ENCODE results near the gene CCPG1. TPM values are rescaled to one million over a fixed set of nuclear protein-coding genes. Genes with fewer than 3 reads are reported as not detected.

CCPG1 gene
- total RNA-seq, 1 donor from 2014 or later = 31.2 TPM

DNA sequence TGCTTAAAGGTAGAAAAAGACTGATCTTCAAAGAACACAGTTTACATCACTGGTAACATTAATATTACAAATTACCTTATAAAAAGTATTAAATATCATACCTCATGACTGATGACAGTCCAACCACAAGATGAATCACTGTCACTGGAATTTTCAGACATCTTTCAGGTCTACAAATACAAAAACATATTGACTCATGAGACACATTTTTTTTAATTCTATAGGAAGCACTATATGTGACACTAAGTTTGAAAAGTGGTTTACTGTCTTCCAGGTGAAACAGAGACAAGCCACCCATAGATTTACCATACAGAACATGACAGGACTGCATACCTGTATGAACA, 18.9 kb downstream of the CCPG1 start:
- Mint-ChIP-seq H3K36me3 (ENCODE audit: insufficient read depth) (peaks cover 14% of the 10 kb centered on the region), H3K27me3 (no peaks in the 10 kb centered on the region), H3K9me3 (ENCODE audit: low read depth) (no peaks in the 10 kb centered on the region), H3K4me3 (ENCODE audit: low read depth) (no peak overlapping the region), H3K27ac (no peak overlapping the region), H3K4me1 (ENCODE audit: low read depth) (peaks cover 5% of the 10 kb centered on the region)
- no peak for DNase-seq (ENCODE audit: low spot score, unreplicated experiment)
- TF ChIP-seq, protein P1, sequence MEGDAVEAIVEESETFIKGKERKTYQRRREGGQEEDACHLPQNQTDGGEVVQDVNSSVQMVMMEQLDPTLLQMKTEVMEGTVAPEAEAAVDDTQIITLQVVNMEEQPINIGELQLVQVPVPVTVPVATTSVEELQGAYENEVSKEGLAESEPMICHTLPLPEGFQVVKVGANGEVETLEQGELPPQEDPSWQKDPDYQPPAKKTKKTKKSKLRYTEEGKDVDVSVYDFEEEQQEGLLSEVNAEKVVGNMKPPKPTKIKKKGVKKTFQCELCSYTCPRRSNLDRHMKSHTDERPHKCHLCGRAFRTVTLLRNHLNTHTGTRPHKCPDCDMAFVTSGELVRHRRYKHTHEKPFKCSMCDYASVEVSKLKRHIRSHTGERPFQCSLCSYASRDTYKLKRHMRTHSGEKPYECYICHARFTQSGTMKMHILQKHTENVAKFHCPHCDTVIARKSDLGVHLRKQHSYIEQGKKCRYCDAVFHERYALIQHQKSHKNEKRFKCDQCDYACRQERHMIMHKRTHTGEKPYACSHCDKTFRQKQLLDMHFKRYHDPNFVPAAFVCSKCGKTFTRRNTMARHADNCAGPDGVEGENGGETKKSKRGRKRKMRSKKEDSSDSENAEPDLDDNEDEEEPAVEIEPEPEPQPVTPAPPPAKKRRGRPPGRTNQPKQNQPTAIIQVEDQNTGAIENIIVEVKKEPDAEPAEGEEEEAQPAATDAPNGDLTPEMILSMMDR (IDR thresholded peaks at IDR 0.05; ENCODE audit: unreplicated experiment) = no peak

DNA sequence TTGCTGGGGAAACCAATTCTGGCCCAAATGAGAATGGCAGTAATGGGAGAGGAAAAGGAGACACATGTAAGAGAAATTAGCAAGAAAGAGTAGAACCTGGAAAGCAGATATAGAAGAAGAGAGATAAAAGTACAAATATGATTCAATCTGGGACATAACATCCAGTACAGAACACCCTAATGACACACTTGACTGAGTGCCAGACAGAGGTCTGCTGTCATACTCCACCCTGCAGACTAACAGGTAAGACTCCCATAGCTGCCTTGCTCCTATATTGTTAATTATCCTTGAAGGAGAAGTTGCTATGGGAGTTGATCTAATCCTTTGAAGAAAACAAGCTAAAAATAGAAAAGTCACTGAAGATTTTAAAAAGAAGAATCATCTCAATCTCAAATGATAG, 21.1 kb downstream of the CCPG1 start:
- TF ChIP-seq, protein P1 (IDR thresholded peaks at IDR 0.05; ENCODE audit: unreplicated experiment) = no peak
- Mint-ChIP-seq H3K4me1 (ENCODE audit: low read depth) (no peaks in the 10 kb centered on the region), H3K36me3 (ENCODE audit: insufficient read depth) (peaks cover 26% of the 10 kb centered on the region), H3K27ac (peak overlapping the region; percentile 26), H3K27me3 (no peaks in the 10 kb centered on the region), H3K9me3 (ENCODE audit: low read depth) (peaks cover 8% of the 10 kb centered on the region), H3K4me3 (ENCODE audit: low read depth) (no peak overlapping the region)
- no peak for DNase-seq (ENCODE audit: low spot score, unreplicated experiment)

- no peak overlapping the region for H3K27ac Mint-ChIP-seq
- H3K9me3 Mint-ChIP-seq (ENCODE audit: low read depth) = peaks cover 8% of the 10 kb centered on the region
- no peak overlapping the region for H3K4me3 Mint-ChIP-seq (ENCODE audit: low read depth)
- DNase-seq (ENCODE audit: low spot score, unreplicated experiment) = no peak
- peaks cover 29% of the 10 kb centered on the region for H3K36me3 Mint-ChIP-seq (ENCODE audit: insufficient read depth)
- TF ChIP-seq, protein P1 (IDR thresholded peaks at IDR 0.05; ENCODE audit: unreplicated experiment) = no peak
- no peaks in the 10 kb centered on the region for H3K4me1 Mint-ChIP-seq (ENCODE audit: low read depth)
- H3K27me3 Mint-ChIP-seq = no peaks in the 10 kb centered on the region
Measured at GRCh38 chr15:55383687-55384086, 24.5 kb downstream of the CCPG1 start.

GRCh38 chr15:55381595-55381994, 26.6 kb downstream of the CCPG1 start:
- H3K27me3 Mint-ChIP-seq = no peaks in the 10 kb centered on the region
- no peak overlapping the region for H3K27ac Mint-ChIP-seq
- TF ChIP-seq, protein P1 (IDR thresholded peaks at IDR 0.05; ENCODE audit: unreplicated experiment) = no peak
- H3K4me3 Mint-ChIP-seq (ENCODE audit: low read depth) = no peak overlapping the region
- peaks cover 28% of the 10 kb centered on the region for H3K36me3 Mint-ChIP-seq (ENCODE audit: insufficient read depth)
- H3K9me3 Mint-ChIP-seq (ENCODE audit: low read depth) = peaks cover 8% of the 10 kb centered on the region
- no peak for DNase-seq (ENCODE audit: low spot score, unreplicated experiment)
- no peaks in the 10 kb centered on the region for H3K4me1 Mint-ChIP-seq (ENCODE audit: low read depth)

GRCh38 chr15:55379095-55379494, 29.1 kb downstream of the CCPG1 start:
- no peaks in the 10 kb centered on the region for H3K4me1 Mint-ChIP-seq (ENCODE audit: low read depth)
- no peak overlapping the region for H3K27ac Mint-ChIP-seq
- peaks cover 20% of the 10 kb centered on the region for H3K36me3 Mint-ChIP-seq (ENCODE audit: insufficient read depth)

More at GRCh38 chr15:55379095-55379494, 29.1 kb downstream of the CCPG1 start:
- TF ChIP-seq, protein P1 (IDR thresholded peaks at IDR 0.05; ENCODE audit: unreplicated experiment) = no peak
- Mint-ChIP-seq H3K27me3 (no peaks in the 10 kb centered on the region), H3K4me3 (ENCODE audit: low read depth) (no peak overlapping the region), H3K9me3 (ENCODE audit: low read depth) (peaks cover 8% of the 10 kb centered on the region)
- no peak for DNase-seq (ENCODE audit: low spot score, unreplicated experiment)

Measured in progenitor cell of endocrine pancreas (in vitro differentiated cells).